T1000 (cell line): ENCODE data around the gene BTBD10.

Source experiments
- DNase-seq: peaks from one replicate; lab custom pipeline; 2025; ENCODE audit warnings: mixed read lengths; lab: John Stamatoyannopoulos, UW

Gene BTBD10

DNA sequence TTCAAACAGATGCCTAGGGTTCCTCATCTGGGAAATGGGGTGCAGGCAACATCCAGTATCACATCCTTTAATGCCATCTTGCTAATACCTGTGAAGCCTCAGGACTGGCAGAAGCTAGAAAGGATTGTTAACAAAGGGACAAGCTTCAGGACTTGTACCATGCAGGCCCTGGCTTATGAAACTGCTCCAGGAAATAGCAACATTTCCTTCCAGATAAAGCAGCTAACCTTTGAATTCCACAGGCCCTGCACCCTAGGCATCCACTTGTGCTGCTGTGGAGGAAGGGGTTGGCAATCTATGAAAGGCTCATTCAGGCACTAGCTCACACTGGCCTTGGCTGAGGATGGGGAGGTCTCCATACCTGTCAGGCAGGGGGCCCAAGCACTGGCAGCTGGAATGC is 87.2 kb downstream of the BTBD10 start:
- no peak for DNase-seq

GRCh38 chr11:13373216-13373615 is 89.8 kb downstream of the BTBD10 start:
- DNase-seq = no peak

DNA sequence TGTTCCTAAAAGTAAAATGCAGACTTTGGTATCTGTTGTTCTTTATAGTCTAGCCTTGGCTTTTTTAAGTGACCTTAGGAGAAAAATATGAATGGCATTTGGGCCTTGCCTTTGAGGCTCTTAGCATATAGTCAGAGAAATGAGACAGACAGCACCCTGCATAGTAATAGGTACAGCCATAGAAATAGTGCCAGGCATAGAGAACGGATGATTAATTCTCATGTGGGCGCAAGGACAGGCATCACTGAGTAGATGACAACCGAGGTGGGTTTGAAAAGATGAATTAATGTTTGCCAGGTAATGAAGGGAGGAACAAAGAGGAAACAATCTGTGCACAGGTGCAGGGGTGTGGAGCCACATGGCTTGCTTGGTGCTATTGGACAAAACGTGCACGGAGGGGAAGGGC is 95.0 kb downstream of the BTBD10 start:
- no peak for DNase-seq

DNA sequence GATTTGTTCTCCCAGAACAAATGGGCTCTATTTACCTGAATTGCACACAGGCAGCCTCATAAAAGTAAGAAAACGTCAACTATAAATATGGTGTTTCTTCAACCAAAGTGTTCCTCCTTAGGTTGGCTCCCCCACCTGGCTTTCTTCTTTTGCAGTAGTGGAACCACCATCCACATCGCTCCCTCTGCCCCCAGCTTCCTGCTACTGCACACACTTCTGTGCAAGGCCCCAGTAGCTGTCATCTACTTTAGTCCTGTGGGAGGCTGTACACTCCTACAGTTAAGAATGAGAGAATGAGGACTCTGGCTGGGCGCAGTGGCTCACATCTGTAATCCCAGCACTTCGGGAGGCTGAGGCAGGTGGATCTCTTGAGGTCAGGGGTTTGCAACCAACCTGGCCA is 95.9 kb downstream of the BTBD10 start:
- DNase-seq = no peak

- no peak for DNase-seq
These were observed 96.6 kb downstream of the BTBD10 start for GRCh38 chr11:13366266-13367026.

- DNase-seq = no peak
These were observed 98.6 kb downstream of the BTBD10 start for GRCh38 chr11:13364388-13364787.

- DNase-seq = no peak
These were observed 100.4 kb downstream of the BTBD10 start for GRCh38 chr11:13362596-13363109.

GRCh38 chr11:13358596-13359270 is 104.3 kb downstream of the BTBD10 start:
- no peak for DNase-seq

DNA sequence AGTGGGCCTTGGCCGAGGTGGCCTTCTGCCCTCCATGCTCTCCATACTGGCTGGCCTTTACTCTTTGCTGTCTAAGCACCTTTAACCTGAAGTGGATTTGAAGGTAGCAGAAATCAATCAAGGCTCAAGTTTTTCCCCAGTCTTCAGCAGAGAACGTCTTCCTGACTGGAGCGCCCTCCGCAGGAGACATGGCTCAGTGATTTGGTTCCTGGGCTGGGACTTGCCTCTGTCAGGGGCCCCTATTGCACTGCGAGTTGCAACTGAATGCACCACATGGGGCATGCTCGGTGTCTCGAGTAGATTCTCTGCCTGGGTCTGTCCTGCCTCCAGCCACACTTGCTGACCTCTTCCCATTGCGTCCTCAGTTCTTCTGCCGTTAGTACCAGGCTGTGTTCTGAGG is 105.8 kb downstream of the BTBD10 start:
- no peak for DNase-seq

GRCh38 chr11:13355191-13355590 is 107.8 kb downstream of the BTBD10 start:
- no peak for DNase-seq

DNA sequence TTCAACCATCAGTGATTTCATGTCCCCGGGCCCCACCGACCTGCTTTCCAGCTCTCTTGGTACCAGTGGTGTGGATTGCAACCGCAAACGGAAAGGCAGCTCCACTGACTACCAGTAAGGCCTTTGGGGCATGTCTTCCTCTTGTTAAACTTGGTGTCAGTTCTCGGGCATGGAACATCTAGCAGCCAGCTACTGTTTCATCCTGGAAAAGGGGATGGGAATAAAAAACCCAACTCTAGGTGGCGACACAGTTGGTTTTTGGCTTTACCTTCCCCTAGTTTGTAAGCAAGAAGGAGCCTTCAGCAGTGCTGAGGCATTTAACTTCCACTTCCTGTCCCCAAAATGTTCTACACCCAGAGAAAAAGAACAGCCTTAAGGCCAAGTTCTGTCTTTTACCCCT is 108.7 kb downstream of the BTBD10 start:
- no peak for DNase-seq

- DNase-seq = no peak
These were observed 110.3 kb downstream of the BTBD10 start for GRCh38 chr11:13352711-13353110.

GRCh38 chr11:13349581-13349980 is 113.4 kb downstream of the BTBD10 start:
- DNase-seq = no peak

- DNase-seq = no peak
These were observed 114.0 kb downstream of the BTBD10 start for GRCh38 chr11:13349046-13349445.

GRCh38 chr11:13348305-13348704 is 114.7 kb downstream of the BTBD10 start:
- DNase-seq = no peak

- DNase-seq = no peak
These were observed 115.1 kb downstream of the BTBD10 start for GRCh38 chr11:13347901-13348300.

- no peak for DNase-seq
These were observed 116.6 kb downstream of the BTBD10 start for GRCh38 chr11:13346470-13346869.

DNA sequence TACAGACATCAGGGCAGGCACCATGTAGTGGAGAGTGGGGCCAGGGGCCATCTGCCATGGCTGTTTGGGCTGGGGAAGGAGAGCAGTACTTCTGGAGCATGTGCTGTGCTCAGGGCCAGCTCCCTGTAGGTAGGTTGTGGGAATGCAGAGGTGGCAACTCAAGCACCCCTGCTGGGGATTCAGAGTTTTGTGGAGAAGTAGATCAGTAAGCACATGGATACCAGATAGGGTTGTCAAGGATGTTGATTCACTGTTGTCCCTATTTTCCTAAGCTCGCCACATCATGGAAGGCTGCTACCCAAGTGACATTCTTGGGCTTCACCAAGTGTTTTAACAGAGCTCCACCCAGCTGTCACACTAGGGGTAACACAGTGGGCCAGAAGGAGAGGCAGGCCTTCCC is 118.2 kb downstream of the BTBD10 start:
- no peak for DNase-seq

DNA sequence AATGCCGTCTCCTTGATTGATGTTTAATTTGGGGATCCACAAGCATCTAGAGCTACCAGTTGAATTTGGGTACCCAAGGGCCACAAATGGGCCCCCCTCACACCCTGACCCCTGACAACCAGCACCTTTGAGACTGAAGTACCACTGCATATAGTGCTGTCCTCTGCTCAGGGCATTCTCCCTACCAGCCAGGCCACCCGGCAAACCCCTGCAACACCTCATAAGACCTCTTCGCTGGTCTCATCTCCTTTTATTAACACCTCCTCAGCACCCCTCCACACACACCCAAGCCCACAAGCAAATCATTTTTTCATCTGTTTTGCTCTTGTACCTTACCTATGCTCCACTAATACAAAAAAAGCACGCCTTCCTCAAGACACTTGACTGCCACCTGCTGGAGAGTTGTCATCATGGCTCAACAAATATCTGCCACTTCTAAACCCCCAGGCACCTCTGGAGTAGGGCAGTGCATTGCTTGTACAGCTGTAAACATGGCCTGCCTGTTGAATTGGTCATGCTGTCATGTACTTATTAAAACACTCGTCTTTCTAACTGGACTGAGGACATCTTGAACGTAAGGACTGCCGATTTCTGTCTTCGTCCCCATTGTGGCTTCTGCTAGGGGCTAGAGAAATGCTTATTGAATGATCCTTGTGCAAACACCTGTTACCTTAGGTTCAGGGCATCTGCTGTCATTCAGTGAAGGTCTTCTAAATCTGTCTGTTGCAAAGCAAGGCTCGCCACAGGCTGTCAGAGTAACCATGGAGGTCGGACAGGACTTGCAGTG is 118.9 kb downstream of the BTBD10 start:
- peak; percentile 36 for DNase-seq

DNA sequence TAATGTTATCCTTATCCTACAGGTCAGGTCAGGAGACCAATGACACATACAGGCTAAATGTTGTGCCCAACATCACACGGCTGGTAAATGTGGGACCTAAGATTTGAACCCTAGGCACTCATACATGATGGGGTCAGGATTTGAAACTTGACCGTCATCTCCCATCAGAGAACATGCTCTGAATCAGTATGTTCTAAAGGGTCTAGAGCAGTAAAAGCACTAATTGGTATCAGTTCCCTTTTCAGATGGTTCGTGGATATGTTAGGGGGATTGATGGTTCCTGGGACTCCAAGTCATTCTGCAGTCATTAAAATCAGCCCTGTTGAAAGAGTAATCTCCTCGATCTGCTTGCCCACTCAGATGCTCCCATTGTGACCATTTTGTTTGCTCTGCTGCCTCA is 120.0 kb downstream of the BTBD10 start:
- no peak for DNase-seq

- no peak for DNase-seq
These were observed 122.0 kb downstream of the BTBD10 start for GRCh38 chr11:13341026-13341425.
